GM19438 (cell line): Measurements from ENCODE around the gene L1CAM.

Experiments
- ATAC-seq: cut with Tn5 transposase; IDR thresholded peaks from one replicate; pipeline ENCODE4 v1.9.1; 2021; ENCODE audit warnings: low read depth; ENCODE audit not compliant: unreplicated experiment

Gene L1CAM

GRCh38 chrX:153905481-153906095 is 19.6 kb upstream of the L1CAM start:
- no peak for ATAC-seq

DNA sequence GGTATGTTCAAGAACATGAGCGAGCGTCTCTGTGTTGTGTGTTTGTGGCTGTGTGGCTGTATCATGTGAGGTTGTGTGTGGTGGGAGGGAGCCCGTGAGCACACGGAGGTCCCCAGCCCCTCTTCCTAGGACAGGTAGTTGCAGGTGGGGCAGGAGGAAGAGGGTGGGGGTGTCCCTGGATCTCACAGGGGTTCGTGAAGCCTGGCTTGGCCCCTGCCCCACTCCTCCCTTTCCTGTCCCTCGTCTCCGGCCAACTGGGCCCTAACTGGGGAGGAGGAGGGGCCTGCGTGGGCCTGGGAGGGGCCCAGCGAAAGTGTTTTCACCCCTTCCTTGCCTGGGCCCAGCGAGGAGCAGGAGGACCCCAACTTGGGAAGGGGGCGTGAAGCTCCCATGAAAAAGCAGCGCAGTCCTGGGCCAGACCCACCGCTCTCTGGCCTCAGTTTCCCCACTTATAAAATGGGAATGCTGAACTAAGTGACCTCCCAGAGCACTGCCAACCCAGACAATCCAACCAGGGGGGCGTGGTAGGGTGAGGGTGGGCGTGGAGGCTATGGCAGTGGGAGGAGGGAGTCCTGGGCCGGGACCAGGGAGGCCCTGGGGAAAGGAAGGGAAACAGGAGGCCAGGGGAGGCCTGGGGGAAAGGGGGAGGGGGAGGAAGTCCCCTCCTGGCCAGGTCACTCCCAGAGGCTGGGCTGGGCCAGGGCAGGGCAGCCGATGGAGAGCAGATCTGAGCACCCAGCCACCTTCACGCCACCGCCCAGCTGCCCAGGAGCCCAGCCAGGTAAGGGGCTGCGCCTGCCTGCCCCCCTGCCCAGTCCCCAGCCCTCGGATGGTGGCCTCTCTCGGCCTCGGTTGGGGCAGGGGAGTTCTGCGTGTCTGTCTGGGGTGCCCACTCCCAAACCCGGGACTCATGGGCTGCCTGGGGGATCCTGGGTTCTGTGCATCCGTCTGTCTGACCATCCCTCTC is 18.3 kb upstream of the L1CAM start, which contains the start of gene AVPR2:
Gene AVPR2, plus strand, starts transcription at position 683 of the 967 bp plus-strand sequence. CDS start 473 bp downstream, outside the sequence.
- no peak for ATAC-seq

DNA sequence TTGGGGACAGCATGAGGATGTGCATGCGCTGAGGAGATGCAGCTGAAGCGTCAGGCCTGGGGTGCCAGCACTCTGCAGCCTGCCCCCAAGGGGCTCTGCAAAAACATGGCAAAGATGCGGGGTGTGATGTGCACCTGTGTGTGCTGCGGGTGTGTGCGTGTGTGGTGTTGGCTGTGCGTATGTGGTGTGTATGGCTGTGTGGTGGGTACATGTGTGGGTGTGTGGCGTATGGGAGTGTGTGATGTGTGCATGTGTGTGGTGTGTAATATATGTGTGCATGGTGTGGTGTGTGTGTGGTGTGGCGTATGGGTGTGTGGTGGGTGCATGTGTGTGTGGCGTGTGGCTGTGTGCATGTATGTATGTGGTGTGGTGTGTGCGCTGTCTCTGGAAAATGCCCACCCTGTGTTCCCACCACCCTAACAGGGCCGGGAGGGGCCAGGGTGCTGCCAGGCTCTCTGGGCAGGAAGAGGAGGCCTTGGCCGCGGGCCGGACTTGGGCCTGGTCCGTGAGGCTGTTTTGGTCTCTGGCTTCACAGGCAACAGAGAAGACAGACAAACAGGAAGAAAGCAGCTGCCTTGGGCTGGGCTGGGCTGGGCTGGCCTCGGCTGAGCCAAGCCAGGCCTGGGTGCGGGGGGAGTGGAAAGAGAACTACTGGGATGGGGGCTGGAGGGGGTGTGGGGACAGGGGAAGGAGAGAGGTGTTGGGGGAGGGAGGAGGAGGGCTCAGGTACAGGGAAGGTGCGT is 17.4 kb upstream of the L1CAM start:
- no peak for ATAC-seq

DNA sequence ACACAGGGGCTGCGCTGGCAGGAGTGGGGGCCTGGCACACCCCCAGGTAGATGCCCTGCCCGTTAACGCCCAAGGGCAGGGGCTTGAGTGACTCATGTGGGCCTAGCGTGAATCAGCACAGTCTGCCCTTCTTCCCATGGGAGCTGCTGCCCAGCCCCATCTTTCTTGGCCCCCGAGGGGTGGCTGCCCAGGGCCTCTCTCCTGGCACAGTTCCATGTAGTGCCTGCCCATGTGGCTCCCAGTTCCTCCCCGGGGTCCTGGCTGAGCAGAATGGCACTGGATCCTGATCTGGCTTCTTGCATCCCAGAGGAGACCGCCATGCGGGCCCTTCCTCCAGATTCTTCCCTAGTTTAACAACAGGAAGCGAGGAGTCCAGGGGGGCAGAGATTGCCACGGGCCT is 16.4 kb upstream of the L1CAM start:
- no peak for ATAC-seq

GRCh38 chrX:153901753-153902140 is 15.8 kb upstream of the L1CAM start:
- no peak for ATAC-seq

DNA sequence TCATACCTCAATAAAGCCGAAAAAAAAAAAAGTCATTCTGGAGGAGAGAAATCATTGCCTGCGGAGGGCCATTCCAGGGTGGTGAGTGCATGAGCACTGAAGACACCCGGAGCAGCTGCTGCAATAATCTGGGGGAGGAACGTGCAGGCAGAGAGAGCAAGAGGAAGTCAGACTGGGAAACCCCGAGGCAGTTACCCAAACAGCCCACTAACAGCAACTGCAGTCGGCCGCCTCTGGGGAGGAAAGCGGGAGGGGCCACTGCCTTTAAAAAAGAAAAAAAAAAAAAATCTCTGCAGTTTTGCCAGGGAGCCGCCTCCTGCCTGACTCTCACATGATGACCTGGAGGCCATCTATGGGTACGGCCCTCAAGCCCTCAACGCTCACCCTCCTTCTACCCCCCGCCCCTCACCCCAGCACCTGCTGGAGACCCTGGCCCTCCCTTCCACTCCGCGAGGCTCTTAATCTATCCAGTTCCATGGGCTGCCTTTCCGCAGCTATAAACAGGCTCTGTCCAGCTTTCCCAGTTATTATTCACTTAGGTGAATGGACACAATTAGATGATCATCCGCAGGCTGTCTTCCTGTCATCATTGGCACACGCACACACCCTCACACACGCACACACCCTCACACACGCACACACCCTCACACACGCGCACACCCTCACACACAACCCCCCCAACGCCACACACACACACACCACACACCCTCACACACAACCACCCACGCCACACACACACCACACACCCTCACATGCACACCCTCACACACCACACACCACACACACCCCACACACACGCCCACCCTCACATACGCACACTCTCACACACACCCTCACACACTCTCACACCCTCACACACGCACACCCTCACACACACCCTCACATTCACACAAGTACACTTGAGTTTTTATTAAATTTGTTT is 15.1 kb upstream of the L1CAM start:
- peak; percentile 65 for ATAC-seq

DNA sequence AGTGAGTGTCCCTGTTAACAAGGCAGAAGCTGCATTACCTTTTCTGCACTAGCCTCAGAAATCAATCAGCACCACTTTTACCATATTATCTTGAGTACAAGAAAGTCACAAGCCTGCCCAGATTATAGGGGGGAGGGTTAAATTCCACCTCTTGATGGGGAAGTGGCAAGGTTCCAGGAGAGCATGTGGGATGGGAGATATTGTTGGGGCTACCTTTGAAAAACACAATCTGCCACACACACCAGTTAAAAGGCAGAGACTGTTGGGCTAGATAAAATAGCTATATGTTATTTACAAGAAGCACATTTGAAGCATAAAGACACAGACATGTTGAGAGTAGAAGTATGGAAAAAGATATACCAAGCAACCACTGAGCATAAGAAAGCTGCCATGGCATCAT is 11.9 kb upstream of the L1CAM start:
- no peak for ATAC-seq

GRCh38 chrX:153889123-153889522 is 3.1 kb upstream of the L1CAM start:
- no peak for ATAC-seq

DNA sequence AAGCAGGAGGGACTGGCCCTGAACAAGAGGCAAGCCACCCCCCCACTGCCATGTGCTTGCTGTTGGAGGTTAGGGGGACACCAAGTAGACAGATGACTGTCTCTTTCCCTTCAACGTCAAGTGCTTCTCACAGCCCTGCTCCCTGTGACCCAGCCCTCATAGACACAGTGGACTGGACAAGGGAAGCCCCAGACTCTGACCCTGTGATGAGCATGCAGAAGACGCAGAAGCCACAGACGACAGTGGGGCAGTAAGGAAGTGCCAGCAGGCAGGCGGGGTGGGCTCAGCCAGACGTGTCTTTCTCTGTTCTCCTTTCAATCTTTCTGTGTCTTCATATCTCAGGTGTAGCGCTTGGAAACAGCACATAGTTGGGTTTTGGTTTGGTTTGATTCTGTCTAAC is 2.4 kb upstream of the L1CAM start:
- ATAC-seq, result no peak

- no peak for ATAC-seq
These were observed 1.4 kb upstream of the L1CAM start for GRCh38 chrX:153887385-153887784.

DNA sequence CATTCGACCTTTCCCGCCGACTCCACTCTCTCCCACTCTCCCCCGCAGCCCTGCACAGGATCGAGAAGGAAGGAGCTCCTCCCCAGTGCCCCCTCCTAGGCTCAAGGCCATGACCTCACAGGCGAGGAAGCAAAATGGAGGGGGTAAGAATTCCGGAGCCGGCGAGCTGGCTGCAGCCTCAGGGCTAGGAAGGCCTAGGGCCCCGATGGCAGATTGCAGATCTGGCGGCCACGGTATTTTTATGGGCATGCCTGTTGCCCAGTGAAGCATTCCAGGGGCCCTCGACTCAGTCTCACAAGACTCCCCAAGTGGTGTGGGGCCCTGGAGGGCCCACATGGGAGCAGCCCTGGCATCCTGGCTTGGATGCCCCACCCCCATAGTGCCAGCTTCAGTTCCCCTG is 942 bp upstream of the L1CAM start:
- ATAC-seq, result no peak

DNA sequence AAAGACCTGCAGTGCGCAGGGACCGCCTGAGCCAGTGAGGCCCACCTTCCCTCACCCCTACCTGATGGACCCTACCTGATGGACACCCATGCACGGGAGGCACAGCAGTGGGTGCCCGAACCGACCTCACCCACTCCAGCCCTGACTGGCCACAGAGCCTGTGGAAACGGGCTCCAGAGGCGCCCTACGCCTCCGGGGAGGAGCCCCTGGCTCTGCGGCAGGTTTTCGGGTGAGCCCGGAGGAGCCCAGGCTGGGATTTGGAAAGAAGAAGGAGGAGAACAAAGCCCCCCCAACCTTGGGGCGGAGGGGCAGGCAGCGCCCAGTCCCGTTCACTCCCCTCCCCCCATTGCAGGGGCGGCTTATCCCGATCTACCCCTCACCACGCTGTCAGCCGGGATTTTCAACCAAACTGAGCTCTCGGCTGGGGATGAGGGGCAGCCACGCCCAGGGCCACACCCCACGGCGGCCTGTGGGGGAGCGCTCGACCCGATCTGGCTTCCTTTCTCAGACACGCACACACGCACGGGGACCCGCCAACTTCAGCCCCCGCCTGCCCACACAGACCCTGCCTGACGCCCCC is 675 bp downstream of the L1CAM start:
- ATAC-seq, result no peak

DNA sequence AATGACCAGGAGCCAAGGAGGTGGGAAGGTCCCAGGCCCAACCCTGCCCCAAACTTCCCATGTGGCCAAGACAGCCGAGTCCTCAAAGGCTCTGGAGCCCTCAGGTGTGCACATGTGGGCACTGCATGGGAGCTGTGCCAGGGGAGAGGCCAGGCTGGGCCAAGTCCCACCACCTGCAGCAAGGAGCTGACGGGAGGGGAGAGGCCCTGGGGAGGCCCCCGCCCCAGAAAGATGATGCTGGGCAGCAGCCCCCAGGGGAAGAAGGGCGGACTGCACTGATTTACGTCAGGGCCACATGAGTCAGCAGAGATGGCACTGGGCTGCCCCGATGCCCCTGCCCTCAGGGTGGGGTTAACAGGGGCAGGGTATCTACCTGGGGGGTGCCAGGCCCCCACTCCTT is 1.4 kb downstream of the L1CAM start:
- no peak for ATAC-seq

GRCh38 chrX:153884136-153884535 is 1.8 kb downstream of the L1CAM start:
- no peak for ATAC-seq

- no peak for ATAC-seq
These were observed 2.7 kb downstream of the L1CAM start for GRCh38 chrX:153883163-153883843.

- ATAC-seq, result no peak
These were observed 3.4 kb downstream of the L1CAM start for GRCh38 chrX:153882557-153882956.

DNA sequence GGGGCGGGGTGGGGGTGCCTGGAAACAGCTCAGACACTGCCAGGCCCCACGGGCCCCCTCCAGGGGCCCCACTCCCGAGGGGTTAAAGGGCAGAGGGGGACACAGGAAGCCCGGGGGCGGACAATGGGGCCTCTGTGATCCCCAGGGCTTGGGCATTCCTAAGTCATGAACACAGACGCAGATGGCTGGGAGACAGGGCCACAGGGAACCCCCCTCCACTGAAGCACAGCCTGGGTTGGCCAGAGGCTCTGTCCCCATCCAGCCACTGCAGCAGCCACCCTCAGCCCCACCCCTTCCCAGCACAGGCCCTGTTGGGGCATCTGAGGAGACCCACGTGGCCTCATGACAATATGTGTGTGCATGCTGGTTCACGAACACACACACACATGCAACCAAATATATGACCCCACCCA is 3.9 kb downstream of the L1CAM start:
- no peak for ATAC-seq

GRCh38 chrX:153881281-153881680 is 4.7 kb downstream of the L1CAM start:
- no peak for ATAC-seq

GRCh38 chrX:153880440-153880815 is 5.5 kb downstream of the L1CAM start:
- ATAC-seq, result no peak
